Skin epidermis (tissue), 12 donors: ENCODE measurements around the gene VSX1.

Source experiments
- H3K27ac ChIP-seq, 21 experiments: fragments of 200-600 bp; sonication (generic) in 11 of 21; one replicate each; pipeline ENCODE4 v1.5.0; 2020; ENCODE audit warnings: mild to moderate bottlenecking in 3 of 21, inconsistent platforms in 2 of 21, moderate library complexity in 2 of 21
- H3K4me3 ChIP-seq, 7 experiments: fragments of 200-600 bp; sonication (generic) in 2 of 7; one replicate each; pipeline ENCODE4 v1.5.0; 2020; ENCODE audit warnings: inconsistent platforms in 2 of 7, mild to moderate bottlenecking in 2 of 7, moderate library complexity in 1 of 7

The VSX1 gene

DNA sequence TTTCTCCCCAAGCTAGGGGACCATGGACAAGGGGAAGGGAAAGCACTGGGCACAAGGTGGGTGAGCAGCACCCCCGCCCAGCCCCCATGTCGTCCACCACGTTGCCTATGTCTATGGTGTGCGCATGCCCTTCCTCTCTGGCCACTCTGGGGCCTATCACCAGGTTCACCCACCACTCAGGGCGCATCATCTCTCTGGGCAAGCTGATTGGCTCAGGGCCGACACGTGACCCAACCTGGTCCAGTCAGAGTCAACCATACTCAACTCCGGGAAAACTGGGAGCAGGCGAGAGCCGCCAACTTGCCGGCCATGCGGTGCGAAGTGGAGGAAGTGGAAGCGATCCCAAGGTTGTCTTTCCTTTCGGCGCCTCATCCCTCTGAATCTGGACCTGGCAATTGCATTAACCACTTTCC lies 49.9 kb downstream of the VSX1 start:
- peak overlapping the region in 10 of 21 experiments; percentile 2 to 73 (median 44) for H3K27ac ChIP-seq
- H3K4me3 ChIP-seq: no peak overlapping the region

DNA sequence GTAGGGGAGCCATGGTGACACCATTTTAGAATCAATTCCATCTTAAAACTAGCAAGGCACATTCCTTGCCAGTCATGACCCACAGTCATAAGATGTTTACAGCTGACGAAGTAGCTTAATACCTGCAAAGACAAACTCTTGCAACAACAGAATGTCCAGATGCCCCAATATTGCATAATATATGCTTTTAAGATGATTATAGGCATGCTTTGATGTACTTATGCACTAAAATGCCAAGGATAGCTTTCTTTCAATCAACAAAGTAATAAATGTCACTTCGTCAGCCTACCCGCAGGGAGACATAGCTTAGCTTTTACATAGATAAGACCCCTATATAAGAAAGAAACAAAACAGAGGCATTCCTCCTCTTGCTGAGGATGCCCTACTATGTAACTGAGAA lies 50.7 kb downstream of the VSX1 start:
- no peak overlapping the region for H3K4me3 ChIP-seq
- no peak overlapping the region for H3K27ac ChIP-seq

DNA sequence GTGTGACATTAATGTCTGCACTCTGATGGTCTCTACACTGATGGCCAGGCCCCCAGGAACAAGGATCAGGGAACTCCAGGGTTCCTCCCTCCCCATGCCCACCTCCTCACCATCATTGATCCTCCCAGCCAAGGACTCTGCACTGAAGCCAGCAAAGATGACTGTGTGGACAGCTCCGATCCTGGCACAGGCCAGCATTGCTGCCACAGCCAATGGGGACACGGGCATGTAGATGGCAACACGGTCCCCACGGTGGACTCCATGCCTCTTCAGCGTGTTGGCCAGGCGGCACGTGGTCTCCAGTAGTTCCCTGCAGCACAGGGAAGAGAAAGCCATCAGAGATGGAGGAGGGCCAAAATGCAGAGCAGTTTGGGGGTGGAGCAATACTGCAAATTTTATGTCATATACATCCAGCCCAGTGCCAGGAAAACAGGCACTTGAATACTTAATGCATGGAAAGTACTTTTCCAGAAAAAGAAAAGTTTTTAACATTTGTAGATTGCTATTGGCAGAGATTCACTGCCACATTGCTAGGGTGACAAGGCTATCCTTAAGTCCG lies 51.2 kb downstream of the VSX1 start:
- Histone ChIP-seq H3K4me3 (no peak overlapping the region), H3K27ac (no peak overlapping the region)

DNA sequence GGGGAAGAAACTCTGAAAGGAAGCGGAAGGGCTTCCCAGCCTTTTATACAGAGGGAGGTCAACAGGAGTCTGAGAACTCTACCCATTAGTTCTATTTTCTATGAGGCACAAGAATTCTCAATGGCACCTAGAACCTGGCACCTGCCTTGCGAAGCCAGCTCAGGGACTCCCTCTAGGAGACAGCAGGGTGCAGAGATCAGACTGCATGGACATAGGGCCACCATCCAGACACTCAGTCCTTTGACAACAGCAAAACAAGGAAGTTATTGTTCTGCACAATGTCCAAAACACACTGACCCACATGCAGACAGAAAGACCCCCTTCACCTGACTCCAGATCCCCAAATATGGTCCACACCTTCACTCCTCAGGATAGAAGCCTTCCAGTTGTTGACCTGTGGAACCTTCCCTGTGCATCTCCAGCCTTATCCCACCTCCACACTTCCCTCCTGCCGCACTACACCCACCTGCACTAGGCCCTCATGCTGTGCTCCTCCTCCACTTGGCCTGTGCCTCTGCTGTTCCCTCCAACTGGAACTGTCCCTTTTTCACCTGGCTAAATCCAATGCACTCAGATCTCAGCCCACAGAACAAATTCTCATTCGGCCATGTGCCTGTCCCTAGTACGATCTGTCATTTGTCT lies 51.8 kb downstream of the VSX1 start:
- H3K27ac ChIP-seq: no peak overlapping the region
- H3K4me3 ChIP-seq: no peak overlapping the region

DNA sequence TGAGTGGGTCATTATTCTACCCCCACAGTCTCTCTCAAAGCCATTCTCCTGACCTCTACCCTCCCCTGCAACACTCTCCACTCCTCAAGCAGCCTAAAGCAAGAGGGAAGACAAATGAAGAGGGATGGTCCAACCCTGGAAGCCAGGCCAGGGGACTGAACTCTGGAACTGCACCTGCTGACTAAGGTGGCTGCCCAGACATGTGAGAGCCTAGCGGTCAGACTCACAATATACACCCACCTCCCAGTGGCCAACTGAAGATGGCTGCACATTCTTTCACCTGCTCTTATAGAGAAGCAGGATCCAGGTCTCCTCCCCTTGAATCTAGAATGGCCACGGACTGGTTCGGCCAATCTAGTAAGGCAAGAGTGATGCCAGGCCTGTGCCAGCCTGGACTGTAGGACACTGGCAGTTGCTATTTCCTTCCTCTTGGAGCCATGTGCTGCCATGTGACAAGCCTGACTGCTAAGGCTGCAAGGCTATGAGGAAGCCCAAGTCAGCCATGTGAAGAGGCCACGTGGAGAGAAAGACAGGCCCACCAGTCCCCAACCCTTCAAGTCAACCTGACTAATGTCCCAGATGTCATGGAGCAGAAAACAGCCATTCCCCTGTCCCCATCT lies 55.8 kb downstream of the VSX1 start:
- Histone ChIP-seq H3K4me3 (no peak overlapping the region), H3K27ac (no peak overlapping the region)
